Stimulated activated effector memory CD8-positive, alpha-beta T cell treated with anti-CD3 and anti-CD28 coated beads, Interleukin-12 subunit alpha, Interleukin-12 subunit beta, amount 100 ng/mL, for 72 hours (primary cell): ENCODE results near the gene SDC4.

Source experiments
- ATAC-seq: fragments of 150-1000 bp; cut with Tn5 transposase; 2 replicates; pipeline ENCODE4 v1.10.0; 2021
- DNase-seq, 2 donors: peaks; one replicate each; pipeline ENCODE4 v3.0.0; 2021 to 2022; ENCODE audit warnings: low spot score in 2 of 2
- H3K27ac Mint-ChIP-seq: one replicate; pipeline ENCODE4 v1.8.0; 2022; ENCODE audit warnings: mild to moderate bottlenecking, mixed read lengths
- H3K36me3 Mint-ChIP-seq: one replicate; pipeline ENCODE4 v1.8.0; 2022; ENCODE audit warnings: mild to moderate bottlenecking, mixed read lengths
- H3K4me1 Mint-ChIP-seq: one replicate; pipeline ENCODE4 v1.8.0; 2022; ENCODE audit warnings: mixed read lengths
- H3K4me3 Mint-ChIP-seq: one replicate; pipeline ENCODE4 v1.8.0; 2022; ENCODE audit warnings: mild to moderate bottlenecking, mixed read lengths
- H3K9me3 Mint-ChIP-seq: one replicate; pipeline ENCODE4 v1.8.0; 2022; ENCODE audit warnings: mixed read lengths

The SDC4 gene

GRCh38 chr20:45370571-45371160, 22.4 kb upstream of the SDC4 start:
- H3K27ac Mint-ChIP-seq = peak overlapping the region; percentile 50
- H3K4me3 Mint-ChIP-seq = no peak overlapping the region
- DNase-seq = no peak
- H3K9me3 Mint-ChIP-seq = no peaks in the 10 kb centered on the region
- ATAC-seq = no peak
- peaks cover 50% of the 10 kb centered on the region for H3K4me1 Mint-ChIP-seq
- H3K36me3 Mint-ChIP-seq = peaks cover 62% of the 10 kb centered on the region

DNA sequence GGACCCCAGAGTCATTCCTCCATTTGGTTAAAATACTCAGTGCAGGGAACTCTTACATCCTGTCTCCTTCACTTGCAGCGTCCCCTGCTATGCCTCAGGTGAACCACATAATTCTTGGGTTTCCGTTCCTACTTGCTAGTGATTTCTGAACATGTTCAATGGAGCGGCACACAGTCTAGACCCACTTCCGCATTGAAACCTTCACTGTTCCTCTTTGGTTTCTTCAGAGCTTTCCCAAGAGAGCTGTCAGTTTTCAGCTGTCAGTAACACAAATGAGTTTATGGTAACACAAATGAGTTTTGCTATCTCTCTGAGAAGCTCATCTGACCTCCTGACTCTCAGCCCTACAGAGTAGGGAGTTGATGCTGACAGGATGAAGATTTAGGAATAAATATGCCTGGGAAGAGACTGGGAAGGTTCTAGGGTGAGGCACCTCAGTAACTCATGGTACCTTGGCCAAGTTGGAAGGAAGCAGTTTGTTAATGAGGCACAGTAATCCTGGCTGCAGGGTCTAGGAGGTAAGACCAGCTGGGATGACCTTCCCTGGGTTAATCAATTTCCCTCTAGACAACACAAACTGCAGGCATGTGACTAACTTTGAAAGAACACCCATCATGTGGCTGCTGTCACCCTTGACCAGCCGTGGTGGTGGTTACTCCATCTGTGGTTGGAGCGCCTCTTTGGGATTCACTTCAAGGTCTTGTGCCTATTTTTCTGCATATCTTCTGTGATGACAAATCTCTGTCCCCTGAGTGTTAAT, 20.2 kb upstream of the SDC4 start:
- peak overlapping the region; percentile 45 for H3K4me3 Mint-ChIP-seq
- no peaks in the 10 kb centered on the region for H3K9me3 Mint-ChIP-seq
- H3K4me1 Mint-ChIP-seq = peaks cover 61% of the 10 kb centered on the region
- peaks cover 69% of the 10 kb centered on the region for H3K36me3 Mint-ChIP-seq
- peak in 1 of 2 donors; percentile 65 for DNase-seq
- peak; percentile 76 for ATAC-seq
- peak overlapping the region; percentile 74 for H3K27ac Mint-ChIP-seq

- Mint-ChIP-seq H3K4me1 (peaks cover 60% of the 10 kb centered on the region), H3K27ac (peak overlapping the region; percentile 74), H3K4me3 (no peak overlapping the region), H3K36me3 (peaks cover 73% of the 10 kb centered on the region), H3K9me3 (no peaks in the 10 kb centered on the region)
- DNase-seq (no peak), ATAC-seq (no peak)
Observed at GRCh38 chr20:45367126-45367525, 18.9 kb upstream of the SDC4 start.

DNA sequence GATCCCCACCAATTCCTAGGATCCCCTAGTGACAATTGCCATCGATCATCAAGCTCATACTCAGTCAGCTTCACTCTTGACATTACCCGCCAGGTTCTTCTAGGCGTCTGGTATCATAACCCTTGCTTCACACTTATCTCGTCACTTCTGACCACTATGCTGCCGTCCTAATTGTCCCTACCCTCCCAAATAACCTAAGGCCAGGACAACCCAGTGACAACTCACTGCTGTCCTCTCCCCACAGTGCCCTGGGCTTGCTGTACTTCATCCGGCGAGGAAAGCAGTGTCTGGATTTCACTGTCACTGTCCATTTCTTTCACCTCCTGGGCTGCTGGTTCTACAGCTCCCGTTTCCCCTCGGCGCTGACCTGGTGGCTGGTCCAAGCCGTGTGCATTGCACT, 18.4 kb upstream of the SDC4 start:
- DNase-seq (no peak), ATAC-seq (no peak)
- Mint-ChIP-seq H3K36me3 (peaks cover 72% of the 10 kb centered on the region), H3K4me3 (no peak overlapping the region), H3K27ac (peak overlapping the region; percentile 74), H3K4me1 (peaks cover 59% of the 10 kb centered on the region), H3K9me3 (no peaks in the 10 kb centered on the region)

DNA sequence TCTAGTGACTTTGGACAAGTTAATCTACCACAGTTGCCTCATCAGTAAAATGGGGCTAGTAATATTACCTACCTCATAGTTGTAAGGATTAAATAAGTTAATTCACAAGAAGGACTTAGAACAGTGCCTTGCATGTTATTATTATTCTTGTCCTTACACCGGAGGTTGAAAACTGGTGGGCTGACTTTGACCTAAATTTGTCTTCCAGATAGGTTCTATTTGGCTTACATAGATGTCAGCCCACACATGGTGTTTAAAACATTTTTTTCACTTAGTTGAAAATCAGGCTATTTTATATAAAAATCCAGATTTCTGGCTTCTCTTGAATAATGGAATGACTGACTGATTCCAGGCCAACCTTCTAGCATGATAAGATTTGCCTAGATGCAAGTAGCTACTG, 18.0 kb upstream of the SDC4 start:
- no peak for DNase-seq
- peaks cover 59% of the 10 kb centered on the region for H3K4me1 Mint-ChIP-seq
- no peak overlapping the region for H3K27ac Mint-ChIP-seq
- H3K9me3 Mint-ChIP-seq = no peaks in the 10 kb centered on the region
- no peak overlapping the region for H3K4me3 Mint-ChIP-seq
- H3K36me3 Mint-ChIP-seq = peaks cover 71% of the 10 kb centered on the region
- ATAC-seq = no peak

- peaks cover 64% of the 10 kb centered on the region for H3K36me3 Mint-ChIP-seq
- H3K4me3 Mint-ChIP-seq = no peak overlapping the region
- peaks cover 59% of the 10 kb centered on the region for H3K4me1 Mint-ChIP-seq
- no peak for ATAC-seq
- H3K27ac Mint-ChIP-seq = no peak overlapping the region
- no peak for DNase-seq
- H3K9me3 Mint-ChIP-seq = no peaks in the 10 kb centered on the region
Observed at GRCh38 chr20:45365444-45365970, 17.3 kb upstream of the SDC4 start.

DNA sequence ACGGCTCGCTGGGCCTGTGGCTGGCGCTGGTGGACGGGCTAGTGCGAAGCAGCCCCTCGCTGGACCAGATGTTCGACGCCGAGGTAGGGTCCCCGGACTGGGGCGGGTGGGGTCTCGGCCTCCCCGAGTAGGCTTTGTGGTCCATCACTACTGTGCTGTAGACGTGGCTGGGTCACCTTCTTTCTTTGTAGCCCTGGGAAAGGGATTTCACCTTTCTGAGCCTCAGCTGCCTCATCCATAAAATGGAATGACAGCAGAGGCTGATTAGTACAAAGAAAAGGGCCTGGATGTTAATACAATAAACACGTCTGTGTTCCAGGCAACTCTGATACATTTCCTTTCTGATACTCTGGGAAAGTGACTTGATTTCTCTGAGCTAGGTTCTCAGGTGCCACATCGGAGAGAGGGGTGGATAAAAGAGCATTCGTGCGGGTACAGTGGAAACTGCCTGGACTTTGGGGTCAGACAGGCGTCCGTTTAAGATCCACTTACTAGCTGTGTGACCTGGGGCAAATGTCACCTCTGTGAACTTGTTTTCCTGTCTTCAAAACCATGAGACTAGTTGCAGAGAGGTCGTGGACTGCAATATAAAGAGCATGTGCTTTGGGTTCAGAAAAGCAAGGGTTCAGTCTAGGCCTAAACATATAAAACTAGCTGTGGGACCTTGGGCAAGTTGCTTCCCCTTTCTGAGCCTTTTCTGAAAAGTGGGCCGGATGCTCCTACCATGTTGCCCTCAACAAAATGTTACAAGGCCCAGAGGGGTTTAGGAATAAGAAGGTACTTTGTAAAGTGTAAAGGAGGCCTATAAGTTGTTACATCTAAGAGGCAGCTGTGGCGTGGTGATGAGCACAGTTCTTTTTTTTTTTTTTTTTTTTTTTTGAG, 15.6 kb upstream of the SDC4 start:
- Mint-ChIP-seq H3K36me3 (peaks cover 57% of the 10 kb centered on the region), H3K4me3 (peak overlapping the region; percentile 84), H3K27ac (peak overlapping the region; percentile 95), H3K9me3 (no peaks in the 10 kb centered on the region), H3K4me1 (peaks cover 59% of the 10 kb centered on the region)
- DNase-seq = no peak
- no peak for ATAC-seq

DNA sequence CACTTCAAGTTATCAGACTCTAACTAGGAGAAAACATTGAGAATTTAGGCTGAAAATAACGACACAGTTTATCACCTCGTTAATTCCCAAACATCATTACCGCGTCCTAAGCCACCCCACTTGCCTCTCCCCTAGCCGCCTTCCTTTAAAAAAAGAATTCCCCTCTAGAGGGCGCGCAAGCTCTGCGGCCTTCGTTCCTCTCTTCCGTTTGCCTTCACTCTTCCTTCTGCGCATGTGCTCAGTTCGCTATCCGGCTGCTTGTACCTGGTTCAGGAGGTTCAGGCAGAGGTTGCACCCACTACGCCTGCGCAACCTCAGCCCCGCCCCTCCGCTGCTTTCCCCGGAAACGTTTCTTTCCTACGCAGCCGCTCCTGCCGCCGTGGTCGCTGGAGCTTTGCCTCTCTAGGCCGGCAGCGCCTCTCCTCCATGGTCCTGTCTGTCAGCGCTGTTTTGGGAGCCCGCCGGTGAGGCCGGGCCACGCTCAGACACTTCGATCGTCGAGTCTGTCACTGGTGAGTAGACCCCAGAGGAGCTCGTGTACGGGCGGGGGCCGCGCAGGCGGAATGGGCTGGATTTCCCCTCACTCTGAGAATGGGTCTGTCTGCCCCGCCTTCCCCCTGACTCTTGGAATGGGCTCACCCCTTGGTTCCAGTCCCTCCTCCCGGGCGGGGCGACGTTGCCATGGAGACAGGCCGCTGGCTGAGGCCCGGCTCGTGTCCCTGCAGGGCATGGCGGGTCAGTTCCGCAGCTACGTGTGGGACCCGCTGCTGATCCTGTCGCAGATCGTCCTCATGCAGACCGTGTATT, 14.8 kb upstream of the SDC4 start, which contains the start of gene SYS1:
Gene SYS1 (plus strand): TSS at position 353 of the 807 bp plus-strand sequence. CDS start 376 bp downstream, at position 729.
- ATAC-seq (peak; percentile 91), DNase-seq (peak; percentile 94 to 99)
- H3K9me3 Mint-ChIP-seq = no peaks in the 10 kb centered on the region
- H3K4me1 Mint-ChIP-seq = peaks cover 51% of the 10 kb centered on the region
- peaks cover 49% of the 10 kb centered on the region for H3K36me3 Mint-ChIP-seq
- H3K4me3 Mint-ChIP-seq = peak within 1 kb of the TSS; percentile 84
- peak within 1 kb of the TSS; percentile 95 for H3K27ac Mint-ChIP-seq

DNA sequence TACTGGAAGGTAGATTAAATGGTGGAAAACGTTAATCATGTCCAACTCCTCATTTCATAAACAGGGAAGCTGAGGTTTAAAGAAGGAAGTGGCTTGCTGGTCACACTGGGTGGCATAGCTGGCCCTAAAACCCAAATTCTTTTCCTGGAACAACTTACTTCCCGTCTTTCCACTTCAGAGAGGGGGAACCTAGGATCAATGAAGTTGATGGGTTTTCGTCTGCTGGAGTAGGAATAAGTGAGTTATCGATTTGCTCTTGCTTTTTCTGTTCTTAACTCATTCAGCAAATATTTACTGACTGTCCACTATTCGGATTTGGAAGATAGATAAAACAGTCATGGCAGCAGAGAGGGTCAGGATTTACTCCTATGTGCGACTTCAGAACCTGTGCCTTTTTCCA, 13.6 kb upstream of the SDC4 start:
- Mint-ChIP-seq H3K4me3 (no peak overlapping the region), H3K9me3 (no peaks in the 10 kb centered on the region), H3K36me3 (peaks cover 37% of the 10 kb centered on the region), H3K27ac (no peak overlapping the region), H3K4me1 (peaks cover 46% of the 10 kb centered on the region)
- ATAC-seq (no peak), DNase-seq (no peak)

GRCh38 chr20:45359406-45360148, 11.4 kb upstream of the SDC4 start:
- DNase-seq (no peak), ATAC-seq (no peak)
- Mint-ChIP-seq H3K4me1 (peaks cover 46% of the 10 kb centered on the region), H3K27ac (no peak overlapping the region), H3K36me3 (peaks cover 19% of the 10 kb centered on the region), H3K9me3 (no peaks in the 10 kb centered on the region), H3K4me3 (no peak overlapping the region)

- no peak for ATAC-seq
- Mint-ChIP-seq H3K4me3 (no peak overlapping the region), H3K4me1 (peaks cover 46% of the 10 kb centered on the region), H3K27ac (no peak overlapping the region), H3K36me3 (peaks cover 17% of the 10 kb centered on the region), H3K9me3 (no peaks in the 10 kb centered on the region)
- DNase-seq = no peak
Observed at GRCh38 chr20:45359069-45359405, 10.8 kb upstream of the SDC4 start.

DNA sequence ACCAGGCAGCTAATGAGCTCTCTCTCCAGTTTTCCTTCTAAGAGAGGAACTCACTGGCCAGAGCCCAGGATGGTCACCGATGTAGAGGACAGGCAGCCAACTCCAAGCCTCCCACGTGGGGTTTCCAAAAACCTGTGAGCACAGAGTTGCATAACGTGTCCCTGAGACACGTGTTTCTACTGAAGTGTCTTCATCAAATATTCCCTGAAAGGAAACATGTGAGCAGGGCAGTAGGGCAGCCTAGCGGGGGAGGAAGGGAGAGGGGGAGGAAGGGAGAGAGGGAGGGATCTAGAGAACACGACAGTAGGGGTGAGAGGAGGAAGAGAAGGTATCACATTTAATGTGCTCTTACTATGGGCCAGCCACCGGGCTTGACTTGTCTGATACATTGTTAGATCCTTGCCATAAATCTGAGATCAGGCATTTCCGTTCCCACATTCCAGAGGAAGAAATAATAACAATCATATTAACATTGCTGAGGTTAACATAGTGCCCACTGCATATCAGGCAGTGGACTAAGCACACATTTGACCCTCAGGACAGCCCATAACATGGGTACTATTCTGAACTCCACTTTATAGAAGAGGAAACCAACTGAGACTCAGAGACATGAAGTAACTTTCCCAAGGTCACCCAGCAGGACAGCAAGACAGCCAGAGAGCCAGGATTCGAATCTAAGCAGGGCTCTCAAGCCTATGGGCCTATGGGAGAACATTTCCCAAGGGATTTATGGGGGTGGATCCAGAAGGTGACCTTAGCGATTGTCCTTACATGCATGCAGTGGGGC, 10.3 kb upstream of the SDC4 start:
- H3K36me3 Mint-ChIP-seq = peaks cover 11% of the 10 kb centered on the region
- H3K4me3 Mint-ChIP-seq = no peak overlapping the region
- DNase-seq = no peak
- peaks cover 46% of the 10 kb centered on the region for H3K4me1 Mint-ChIP-seq
- H3K9me3 Mint-ChIP-seq = no peaks in the 10 kb centered on the region
- peak overlapping the region; percentile 46 for H3K27ac Mint-ChIP-seq
- no peak for ATAC-seq

- H3K27ac Mint-ChIP-seq = peak overlapping the region; percentile 86
- peaks cover 34% of the 10 kb centered on the region for H3K4me1 Mint-ChIP-seq
- H3K36me3 Mint-ChIP-seq = no peaks in the 10 kb centered on the region
- H3K9me3 Mint-ChIP-seq = no peaks in the 10 kb centered on the region
- ATAC-seq (peak; percentile 85), DNase-seq (no peak)
- peak overlapping the region; percentile 57 for H3K4me3 Mint-ChIP-seq
Observed at GRCh38 chr20:45355209-45356084, 7.2 kb upstream of the SDC4 start.
